Peyer's patch (tissue), 4 donors: ENCODE results near the gene CAV1. TPM values are rescaled to one million over a fixed set of nuclear protein-coding genes. Genes with fewer than 3 reads are reported as not detected.
A peak's percentile ranks its signal among the peaks of the same experiment; 100 is the strongest.

ENCODE experiments used
- DNase-seq, 3 donors: peaks; one replicate each; pipeline ENCODE4 v3.0.0-alpha.2; 2017 to 2019
- H3K27ac ChIP-seq, 4 donors: fragments of 200-600 bp; sonication (generic); one replicate each; pipeline ENCODE4 v1.5.1; 2016 to 2019
- H3K27me3 ChIP-seq, 2 donors: fragments of 200-600 bp; sonication (generic); one replicate each; pipeline ENCODE4 v1.5.1; 2019
- H3K36me3 ChIP-seq, 3 donors: fragments of 200-600 bp; sonication (generic); one replicate each; pipeline ENCODE4 v1.5.1; 2016 to 2019
- H3K4me1 ChIP-seq, 4 donors: fragments of 200-600 bp; sonication (generic); one replicate each; pipeline ENCODE4 v1.5.1; 2016 to 2019
- H3K4me3 ChIP-seq, 4 donors: fragments of 200-600 bp; sonication (generic); 1 replicate in 3 of 4; 2 replicates in 1 of 4; pipeline ENCODE4 v1.5.1; 2016 to 2019; ENCODE audit warnings: mild to moderate bottlenecking in 1 of 4
- H3K9me3 ChIP-seq, 4 donors: fragments of 200-600 bp; sonication (generic); one replicate each; pipeline ENCODE4 v1.5.1; 2016 to 2019; ENCODE audit warnings: mild to moderate bottlenecking in 1 of 4
- POLR2A ChIP-seq, 2 donors: fragments of 450-650 bp; IDR thresholded peaks; one replicate each; pipeline ENCODE4 v1.5.1; 2017; ENCODE audit warnings: antibody characterized with exemption in 2 of 2, mild to moderate bottlenecking in 2 of 2, moderate library complexity in 2 of 2
- total RNA-seq, 4 donors: library from RNA; depleted of rRNA; stranded (reverse); fragments of >200 nt; gene quantifications; one replicate each; pipeline ENCODE4 v1.1.0, GENCODE V29; 2016
- TF ChIP-seq, protein P1 (sequence below), 6 experiments: fragments of 450-650 bp in 4 of 6; fragments of 200-600 bp in 2 of 6; sonication (generic) in 1 of 6; IDR thresholded peaks; one replicate each; pipeline ENCODE4 v1.5.1; 2017 to 2019; ENCODE audit warnings: antibody characterized with exemption in 6 of 6, mild to moderate bottlenecking in 3 of 6, moderate library complexity in 1 of 6

Gene CAV1
- total RNA-seq, 4 donors from 2014 or later, result 17.7 to 42.6 (median 27.6) TPM

DNA sequence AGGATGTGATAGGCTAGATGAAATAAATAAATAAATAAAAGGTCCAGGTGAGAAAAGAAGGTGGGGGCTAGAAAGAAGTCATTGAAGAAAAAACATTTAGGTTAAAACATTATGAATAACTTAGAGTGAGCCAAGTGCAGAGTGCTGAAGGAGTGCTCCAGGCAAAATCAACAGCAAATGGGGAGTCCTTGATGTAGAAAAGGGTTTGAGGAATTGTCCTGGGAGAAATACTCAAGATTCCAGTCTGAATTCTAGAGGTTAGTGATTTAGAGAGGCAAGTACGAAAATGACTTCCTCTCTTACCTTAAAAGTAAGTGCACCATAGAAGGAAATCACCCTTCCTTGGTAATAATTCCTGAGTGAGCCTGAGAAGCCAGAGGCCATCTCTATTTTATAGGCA lies 19.7 kb downstream of the CAV1 start:
- H3K4me3 ChIP-seq, result no peak overlapping the region
- H3K4me1 ChIP-seq, result peaks cover 0 to 9% (median 0%) of the 10 kb centered on the region in 4 donors
- TF ChIP-seq, protein P1, sequence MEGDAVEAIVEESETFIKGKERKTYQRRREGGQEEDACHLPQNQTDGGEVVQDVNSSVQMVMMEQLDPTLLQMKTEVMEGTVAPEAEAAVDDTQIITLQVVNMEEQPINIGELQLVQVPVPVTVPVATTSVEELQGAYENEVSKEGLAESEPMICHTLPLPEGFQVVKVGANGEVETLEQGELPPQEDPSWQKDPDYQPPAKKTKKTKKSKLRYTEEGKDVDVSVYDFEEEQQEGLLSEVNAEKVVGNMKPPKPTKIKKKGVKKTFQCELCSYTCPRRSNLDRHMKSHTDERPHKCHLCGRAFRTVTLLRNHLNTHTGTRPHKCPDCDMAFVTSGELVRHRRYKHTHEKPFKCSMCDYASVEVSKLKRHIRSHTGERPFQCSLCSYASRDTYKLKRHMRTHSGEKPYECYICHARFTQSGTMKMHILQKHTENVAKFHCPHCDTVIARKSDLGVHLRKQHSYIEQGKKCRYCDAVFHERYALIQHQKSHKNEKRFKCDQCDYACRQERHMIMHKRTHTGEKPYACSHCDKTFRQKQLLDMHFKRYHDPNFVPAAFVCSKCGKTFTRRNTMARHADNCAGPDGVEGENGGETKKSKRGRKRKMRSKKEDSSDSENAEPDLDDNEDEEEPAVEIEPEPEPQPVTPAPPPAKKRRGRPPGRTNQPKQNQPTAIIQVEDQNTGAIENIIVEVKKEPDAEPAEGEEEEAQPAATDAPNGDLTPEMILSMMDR (IDR thresholded peaks at IDR 0.05), result no peak
- no peak for TF ChIP-seq POLR2A (IDR thresholded peaks at IDR 0.05)
- no peaks in the 10 kb centered on the region for H3K36me3 ChIP-seq
- H3K27ac ChIP-seq, result peak overlapping the region in 1 of 4 donors; percentile 63
- H3K27me3 ChIP-seq, result no peaks in the 10 kb centered on the region
- H3K9me3 ChIP-seq, result no peaks in the 10 kb centered on the region
- no peak for DNase-seq

DNA sequence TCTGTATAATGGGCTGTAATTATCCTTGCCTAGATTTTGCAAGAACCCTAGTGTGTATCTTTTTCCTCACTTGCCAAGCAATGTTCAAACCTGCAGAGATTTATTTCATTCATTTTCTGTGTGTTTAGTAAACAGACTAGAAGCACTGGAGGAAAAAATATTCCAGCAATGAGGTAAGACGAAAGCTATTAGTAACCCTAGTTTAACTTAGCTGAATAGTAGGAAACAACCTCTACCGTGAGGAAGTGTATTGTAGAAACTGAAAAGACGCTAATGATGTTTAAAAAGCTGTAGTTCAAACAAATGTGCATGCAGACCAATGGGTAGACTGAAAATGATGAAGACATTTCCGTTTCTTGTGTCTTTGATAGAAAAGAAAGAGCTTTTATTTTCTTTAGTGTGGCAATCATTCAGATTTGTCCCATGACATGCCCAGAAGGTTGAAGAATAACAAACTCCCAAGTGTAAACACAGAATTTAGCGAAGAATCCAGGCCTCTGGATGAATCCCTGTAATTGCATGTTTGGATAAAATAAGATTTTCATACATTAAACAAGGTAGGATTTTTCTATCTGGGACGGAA lies 20.7 kb downstream of the CAV1 start:
- peaks cover 0 to 9% (median 0%) of the 10 kb centered on the region in 4 donors for H3K4me1 ChIP-seq
- H3K4me3 ChIP-seq, result no peak overlapping the region
- DNase-seq, result no peak
- H3K36me3 ChIP-seq, result no peaks in the 10 kb centered on the region
- TF ChIP-seq, protein P1 (IDR thresholded peaks at IDR 0.05), result no peak
- TF ChIP-seq POLR2A (IDR thresholded peaks at IDR 0.05), result no peak
- H3K27me3 ChIP-seq, result no peaks in the 10 kb centered on the region
- peak overlapping the region in 1 of 4 donors; percentile 63 for H3K27ac ChIP-seq
- no peaks in the 10 kb centered on the region for H3K9me3 ChIP-seq

DNA sequence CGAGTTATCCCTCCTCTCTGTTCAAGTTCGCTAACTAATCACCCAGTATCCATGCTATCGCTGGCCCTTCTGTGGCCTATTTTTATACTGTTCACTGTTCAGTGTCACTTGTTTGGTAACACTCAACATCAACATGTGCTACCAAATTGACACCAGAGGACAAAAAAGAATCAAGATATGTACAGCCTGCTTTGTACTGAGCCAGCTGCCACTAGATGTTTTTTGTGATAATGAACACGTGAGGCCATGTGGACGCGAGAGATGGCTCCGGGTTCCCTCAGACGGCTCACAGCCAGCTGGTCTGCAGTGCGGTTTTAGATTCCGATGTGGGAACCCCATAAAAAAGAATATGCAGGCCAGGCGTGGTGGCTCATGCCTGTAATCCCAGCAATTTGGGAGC lies 21.2 kb downstream of the CAV1 start:
- H3K36me3 ChIP-seq, result no peaks in the 10 kb centered on the region
- no peak for DNase-seq
- TF ChIP-seq POLR2A (IDR thresholded peaks at IDR 0.05), result no peak
- TF ChIP-seq, protein P1 (IDR thresholded peaks at IDR 0.05), result no peak
- no peak overlapping the region for H3K4me3 ChIP-seq
- H3K9me3 ChIP-seq, result no peaks in the 10 kb centered on the region
- no peaks in the 10 kb centered on the region for H3K27me3 ChIP-seq
- H3K27ac ChIP-seq, result peak overlapping the region in 2 of 4 donors; percentile 18 to 63
- peaks cover 0 to 9% (median 0%) of the 10 kb centered on the region in 4 donors for H3K4me1 ChIP-seq

DNA sequence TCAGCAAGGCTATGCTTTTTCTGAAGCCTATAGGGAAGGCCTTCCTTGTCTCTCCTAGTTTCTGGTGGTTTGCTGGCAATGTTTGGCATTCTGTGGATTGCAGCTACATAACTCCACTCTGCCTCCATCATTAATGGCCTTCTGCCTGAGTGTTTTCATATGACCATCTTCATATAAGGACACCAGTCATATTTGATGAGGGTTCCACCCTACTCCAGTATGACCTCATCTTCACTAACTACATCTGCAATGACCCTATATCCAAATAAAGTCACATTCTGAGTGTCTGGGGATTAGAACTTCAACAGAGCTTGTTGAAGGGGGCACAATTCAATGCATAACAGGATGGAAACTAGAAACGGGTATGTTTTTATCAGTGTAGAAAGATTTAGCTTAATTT lies 22.1 kb downstream of the CAV1 start:
- TF ChIP-seq POLR2A (IDR thresholded peaks at IDR 0.05), result no peak
- TF ChIP-seq, protein P1 (IDR thresholded peaks at IDR 0.05), result no peak
- Histone ChIP-seq H3K27me3 (no peaks in the 10 kb centered on the region), H3K4me3 (no peak overlapping the region), H3K9me3 (no peaks in the 10 kb centered on the region), H3K4me1 (peaks cover 0 to 4% (median 0%) of the 10 kb centered on the region in 4 donors), H3K36me3 (no peaks in the 10 kb centered on the region), H3K27ac (peak overlapping the region in 1 of 4 donors; percentile 18)
- no peak for DNase-seq

DNA sequence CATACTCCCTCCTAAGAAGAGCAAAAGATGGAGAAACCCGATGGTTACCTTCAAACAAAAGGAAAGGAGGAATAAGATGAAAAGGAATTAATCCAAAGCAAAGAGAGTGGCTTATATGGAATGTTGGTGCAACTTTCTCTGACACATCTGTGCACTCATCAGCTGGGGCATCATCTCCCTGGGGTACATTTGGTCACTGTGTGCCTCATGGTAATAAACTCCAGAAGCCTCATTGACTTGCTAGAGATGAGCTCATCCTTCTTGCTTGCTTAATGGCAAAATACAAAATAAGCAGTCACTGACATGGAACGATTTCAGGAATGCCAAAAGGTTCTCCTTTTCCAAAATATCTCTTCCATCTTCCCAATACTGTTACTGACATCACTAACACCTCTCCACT lies 22.5 kb downstream of the CAV1 start:
- DNase-seq, result no peak
- Histone ChIP-seq H3K27ac (no peak overlapping the region), H3K4me1 (no peaks in the 10 kb centered on the region), H3K36me3 (no peaks in the 10 kb centered on the region), H3K9me3 (no peaks in the 10 kb centered on the region), H3K27me3 (no peaks in the 10 kb centered on the region), H3K4me3 (no peak overlapping the region)
- TF ChIP-seq, protein P1 (IDR thresholded peaks at IDR 0.05), result no peak
- no peak for TF ChIP-seq POLR2A (IDR thresholded peaks at IDR 0.05)
